Ishikawa (cell line): ENCODE measurements around the gene SUCLG2.

Source experiments
- CEBPB ChIP-seq: IDR thresholded peaks from 2 replicates; pipeline ENCODE4 v1.6.1; 2012
- CREB1 ChIP-seq: IDR thresholded peaks from 2 replicates; pipeline ENCODE4 v1.6.1; 2012; ENCODE audit warnings: low read depth
- EGR1 ChIP-seq: IDR thresholded peaks from 2 replicates; pipeline ENCODE4 v1.6.1; 2012
- EP300 ChIP-seq: IDR thresholded peaks from 2 replicates; pipeline ENCODE4 v1.6.1; 2012; ENCODE audit warnings: borderline replicate concordance
- FOXM1 ChIP-seq: IDR thresholded peaks from 2 replicates; pipeline ENCODE4 v1.6.1; 2012; ENCODE audit warnings: low read depth, borderline replicate concordance
- NFIC ChIP-seq: IDR thresholded peaks from 2 replicates; pipeline ENCODE4 v1.6.1; 2012
- RAD21 ChIP-seq: IDR thresholded peaks from 2 replicates; pipeline ENCODE4 v1.6.1; 2012; ENCODE audit warnings: low read depth
- TAF1 ChIP-seq: IDR thresholded peaks from 2 replicates; pipeline ENCODE4 v1.6.1; 2012; ENCODE audit warnings: low read depth, mild to moderate bottlenecking
- TCF12 ChIP-seq: IDR thresholded peaks from 2 replicates; pipeline ENCODE4 v1.6.1; 2012; ENCODE audit warnings: low read depth
- TEAD4 ChIP-seq: IDR thresholded peaks from 2 replicates; pipeline ENCODE4 v1.6.1; 2012
- YY1 ChIP-seq: IDR thresholded peaks from 2 replicates; pipeline ENCODE4 v1.6.1; 2012; ENCODE audit warnings: low read depth
- ZBTB7A ChIP-seq: IDR thresholded peaks from 2 replicates; pipeline ENCODE4 v1.6.1; 2012; ENCODE audit warnings: low read depth
- TF ChIP-seq, protein P1 (sequence below): IDR thresholded peaks from 2 replicates; pipeline ENCODE4 v1.6.1; 2012
- TF ChIP-seq, protein P2 (sequence below): IDR thresholded peaks from 2 replicates; pipeline ENCODE4 v1.6.1; 2012; ENCODE audit warnings: low read depth, mild to moderate bottlenecking
- TF ChIP-seq, protein P3 (sequence below): IDR thresholded peaks from 2 replicates; pipeline ENCODE4 v1.6.1; 2012

SUCLG2 gene

DNA sequence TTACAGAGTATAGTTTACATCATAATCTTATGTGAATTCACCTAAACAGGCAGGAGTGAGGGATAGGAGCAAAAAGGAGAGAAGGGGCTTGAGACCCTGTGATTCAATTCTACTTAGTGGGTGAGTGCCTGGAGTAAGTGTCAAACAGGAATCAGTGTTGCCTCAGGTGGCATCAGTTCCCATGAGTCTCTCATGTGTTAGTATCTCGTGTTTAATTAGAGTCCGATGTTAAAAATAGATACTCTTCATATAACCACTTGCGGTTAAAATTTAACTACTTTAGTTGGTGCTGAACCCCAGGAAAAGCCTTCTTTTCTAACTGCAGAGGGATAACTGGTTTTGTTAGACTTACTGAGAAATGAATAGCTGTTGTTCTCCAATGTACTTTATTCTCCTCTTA is 251.5 kb downstream of the SUCLG2 start:
- no peak for TF ChIP-seq FOXM1
- no peak for TF ChIP-seq TAF1
- TF ChIP-seq NFIC: no peak
- TF ChIP-seq ZBTB7A: no peak

DNA sequence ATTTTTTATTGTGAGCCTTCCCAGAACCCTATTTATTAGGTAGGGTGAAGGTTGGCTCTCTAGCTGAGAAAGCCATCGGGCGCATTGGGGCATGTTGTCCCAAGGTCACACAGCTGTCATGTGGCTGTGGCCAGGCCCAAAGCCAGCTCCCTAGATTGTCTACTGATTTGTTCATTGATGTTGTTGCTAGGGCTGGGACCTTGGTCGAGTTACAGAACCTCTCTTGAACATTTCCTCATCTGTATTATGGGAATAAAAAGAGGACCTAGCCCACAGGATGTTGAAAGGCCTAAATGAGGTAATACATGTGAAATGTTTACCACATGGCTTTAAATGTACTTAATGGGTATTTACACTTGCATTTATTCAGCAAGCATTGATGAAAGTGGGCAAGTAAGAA is 252.5 kb downstream of the SUCLG2 start:
- TF ChIP-seq YY1 (no peak), TAF1 (no peak), EP300 (no peak), FOXM1 (no peak)
- TF ChIP-seq, protein P1, sequence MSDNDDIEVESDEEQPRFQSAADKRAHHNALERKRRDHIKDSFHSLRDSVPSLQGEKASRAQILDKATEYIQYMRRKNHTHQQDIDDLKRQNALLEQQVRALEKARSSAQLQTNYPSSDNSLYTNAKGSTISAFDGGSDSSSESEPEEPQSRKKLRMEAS: no peak

DNA sequence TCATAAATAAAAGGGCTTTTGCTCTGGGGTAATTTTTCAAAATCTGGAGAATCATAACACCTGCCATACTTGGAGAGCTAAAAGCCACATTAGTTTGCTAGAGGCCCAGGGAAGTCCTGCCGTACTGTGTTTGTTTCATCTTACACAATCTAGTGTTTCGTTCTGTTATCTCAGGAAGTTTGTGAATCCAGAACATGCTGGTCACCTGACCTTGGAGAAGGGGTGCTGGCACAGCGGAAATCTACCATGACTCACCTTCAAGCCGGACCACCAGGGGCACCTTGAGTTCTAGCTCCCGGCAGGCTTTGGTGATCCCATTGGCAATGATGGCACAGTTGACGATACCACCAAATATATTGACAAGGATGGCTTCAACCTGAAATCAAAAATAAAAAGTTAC is 253.9 kb downstream of the SUCLG2 start:
- TF ChIP-seq CEBPB (no peak), EGR1 (no peak), CREB1 (no peak), TEAD4 (no peak), NFIC (no peak), YY1 (no peak), EP300 (no peak), FOXM1 (no peak), RAD21 (no peak), ZBTB7A (no peak)
- TF ChIP-seq, protein P2, sequence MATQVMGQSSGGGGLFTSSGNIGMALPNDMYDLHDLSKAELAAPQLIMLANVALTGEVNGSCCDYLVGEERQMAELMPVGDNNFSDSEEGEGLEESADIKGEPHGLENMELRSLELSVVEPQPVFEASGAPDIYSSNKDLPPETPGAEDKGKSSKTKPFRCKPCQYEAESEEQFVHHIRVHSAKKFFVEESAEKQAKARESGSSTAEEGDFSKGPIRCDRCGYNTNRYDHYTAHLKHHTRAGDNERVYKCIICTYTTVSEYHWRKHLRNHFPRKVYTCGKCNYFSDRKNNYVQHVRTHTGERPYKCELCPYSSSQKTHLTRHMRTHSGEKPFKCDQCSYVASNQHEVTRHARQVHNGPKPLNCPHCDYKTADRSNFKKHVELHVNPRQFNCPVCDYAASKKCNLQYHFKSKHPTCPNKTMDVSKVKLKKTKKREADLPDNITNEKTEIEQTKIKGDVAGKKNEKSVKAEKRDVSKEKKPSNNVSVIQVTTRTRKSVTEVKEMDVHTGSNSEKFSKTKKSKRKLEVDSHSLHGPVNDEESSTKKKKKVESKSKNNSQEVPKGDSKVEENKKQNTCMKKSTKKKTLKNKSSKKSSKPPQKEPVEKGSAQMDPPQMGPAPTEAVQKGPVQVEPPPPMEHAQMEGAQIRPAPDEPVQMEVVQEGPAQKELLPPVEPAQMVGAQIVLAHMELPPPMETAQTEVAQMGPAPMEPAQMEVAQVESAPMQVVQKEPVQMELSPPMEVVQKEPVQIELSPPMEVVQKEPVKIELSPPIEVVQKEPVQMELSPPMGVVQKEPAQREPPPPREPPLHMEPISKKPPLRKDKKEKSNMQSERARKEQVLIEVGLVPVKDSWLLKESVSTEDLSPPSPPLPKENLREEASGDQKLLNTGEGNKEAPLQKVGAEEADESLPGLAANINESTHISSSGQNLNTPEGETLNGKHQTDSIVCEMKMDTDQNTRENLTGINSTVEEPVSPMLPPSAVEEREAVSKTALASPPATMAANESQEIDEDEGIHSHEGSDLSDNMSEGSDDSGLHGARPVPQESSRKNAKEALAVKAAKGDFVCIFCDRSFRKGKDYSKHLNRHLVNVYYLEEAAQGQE: no peak

DNA sequence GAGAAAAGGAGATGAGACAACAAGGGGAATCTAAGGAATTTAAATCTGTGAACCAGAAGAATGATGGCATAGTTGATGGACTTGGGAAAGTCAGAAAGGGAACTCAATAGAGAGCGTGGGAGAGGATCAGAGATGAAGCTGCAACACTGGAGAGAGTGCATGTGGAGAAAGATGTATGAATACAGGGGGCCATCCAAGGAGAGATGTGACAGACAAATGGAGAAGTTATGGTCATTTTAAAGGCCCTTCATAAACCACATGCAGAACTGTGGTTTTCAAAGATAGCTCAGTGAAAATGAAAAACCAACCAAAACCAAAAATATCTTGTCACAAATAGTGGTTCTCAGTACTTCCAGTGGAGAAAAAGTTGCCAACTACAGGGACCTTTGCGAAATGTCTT is 265.2 kb downstream of the SUCLG2 start:
- TF ChIP-seq EGR1: no peak
- TF ChIP-seq TAF1: no peak
- no peak for TF ChIP-seq YY1
- TF ChIP-seq CEBPB: no peak

DNA sequence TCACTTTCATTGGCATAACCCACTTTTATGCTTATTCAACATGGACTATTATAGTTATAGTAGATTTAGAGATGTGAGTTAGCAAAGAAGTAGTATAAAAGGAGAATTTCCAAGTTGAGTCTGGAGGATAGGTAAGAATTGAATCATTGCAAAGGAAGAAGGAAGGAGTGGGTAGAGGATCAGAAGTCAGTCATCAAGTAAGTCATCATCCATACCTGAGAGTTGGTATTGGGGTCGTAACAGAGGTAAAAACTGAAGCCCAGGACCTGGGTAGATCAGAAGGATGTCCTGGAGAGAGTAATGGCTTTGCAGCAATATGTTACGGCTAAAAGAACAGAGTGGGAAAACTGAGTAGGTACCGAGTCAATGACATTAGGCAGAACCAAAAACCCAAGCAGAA is 265.7 kb downstream of the SUCLG2 start:
- no peak for TF ChIP-seq CREB1
- no peak for TF ChIP-seq TEAD4
- TF ChIP-seq, protein P3, sequence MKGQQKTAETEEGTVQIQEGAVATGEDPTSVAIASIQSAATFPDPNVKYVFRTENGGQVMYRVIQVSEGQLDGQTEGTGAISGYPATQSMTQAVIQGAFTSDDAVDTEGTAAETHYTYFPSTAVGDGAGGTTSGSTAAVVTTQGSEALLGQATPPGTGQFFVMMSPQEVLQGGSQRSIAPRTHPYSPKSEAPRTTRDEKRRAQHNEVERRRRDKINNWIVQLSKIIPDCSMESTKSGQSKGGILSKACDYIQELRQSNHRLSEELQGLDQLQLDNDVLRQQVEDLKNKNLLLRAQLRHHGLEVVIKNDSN: no peak
- no peak for TF ChIP-seq FOXM1
- no peak for TF ChIP-seq NFIC
- no peak for TF ChIP-seq EP300
- TF ChIP-seq YY1: no peak
- no peak for TF ChIP-seq TCF12
- no peak for TF ChIP-seq TAF1
- TF ChIP-seq ZBTB7A: no peak
- TF ChIP-seq EGR1: no peak
- no peak for TF ChIP-seq CEBPB
- TF ChIP-seq, protein P2: no peak

DNA sequence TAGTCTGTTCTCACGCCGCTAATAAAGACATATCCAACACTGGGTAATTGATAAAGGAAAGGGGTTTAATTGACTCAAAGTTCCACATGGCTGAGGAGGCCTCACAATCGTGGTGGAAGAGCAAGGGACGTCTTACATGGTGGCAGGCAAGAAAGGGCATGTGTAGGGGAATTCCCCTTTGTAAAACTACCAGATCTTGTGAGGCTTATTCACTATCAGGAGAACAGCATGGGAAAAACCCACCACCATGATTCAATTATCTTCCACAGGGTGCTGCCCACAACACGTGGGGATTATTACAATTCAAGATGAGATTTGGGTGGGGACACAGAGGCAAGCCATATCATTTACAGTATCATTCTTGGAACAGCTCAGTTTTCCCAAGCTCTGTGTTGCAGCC is 268.0 kb downstream of the SUCLG2 start:
- TF ChIP-seq NFIC (no peak), EGR1 (no peak), ZBTB7A (no peak), CEBPB (no peak), YY1 (no peak)
- TF ChIP-seq, protein P3: no peak
- TF ChIP-seq, protein P2: no peak
